GM21576 (cell line): ENCODE results near the gene LRRC1.

Source experiments
- ATAC-seq: cut with Tn5 transposase; IDR thresholded peaks from one replicate; pipeline ENCODE4 v1.9.1; 2021; ENCODE audit warnings: mild to moderate bottlenecking, moderate library complexity; ENCODE audit not compliant: unreplicated experiment

The LRRC1 gene

DNA sequence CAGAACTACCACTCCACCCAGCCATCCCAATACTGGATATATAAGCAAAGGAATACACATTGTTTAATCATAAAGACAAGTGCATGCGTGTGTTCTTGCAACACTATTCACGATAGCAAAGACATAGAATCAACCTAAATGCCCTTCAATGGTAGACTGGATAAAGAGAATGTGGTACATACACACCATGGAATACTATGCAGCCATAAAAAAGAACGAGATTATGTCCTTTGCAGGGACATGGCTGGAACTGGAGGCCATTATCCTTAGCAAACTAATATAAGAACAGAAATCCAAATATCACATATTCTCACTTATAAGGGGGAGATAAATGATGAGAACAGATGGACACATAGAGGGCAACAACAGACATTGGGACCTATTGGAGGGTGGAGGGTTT, 156.6 kb downstream of the LRRC1 start:
- ATAC-seq: no peak

DNA sequence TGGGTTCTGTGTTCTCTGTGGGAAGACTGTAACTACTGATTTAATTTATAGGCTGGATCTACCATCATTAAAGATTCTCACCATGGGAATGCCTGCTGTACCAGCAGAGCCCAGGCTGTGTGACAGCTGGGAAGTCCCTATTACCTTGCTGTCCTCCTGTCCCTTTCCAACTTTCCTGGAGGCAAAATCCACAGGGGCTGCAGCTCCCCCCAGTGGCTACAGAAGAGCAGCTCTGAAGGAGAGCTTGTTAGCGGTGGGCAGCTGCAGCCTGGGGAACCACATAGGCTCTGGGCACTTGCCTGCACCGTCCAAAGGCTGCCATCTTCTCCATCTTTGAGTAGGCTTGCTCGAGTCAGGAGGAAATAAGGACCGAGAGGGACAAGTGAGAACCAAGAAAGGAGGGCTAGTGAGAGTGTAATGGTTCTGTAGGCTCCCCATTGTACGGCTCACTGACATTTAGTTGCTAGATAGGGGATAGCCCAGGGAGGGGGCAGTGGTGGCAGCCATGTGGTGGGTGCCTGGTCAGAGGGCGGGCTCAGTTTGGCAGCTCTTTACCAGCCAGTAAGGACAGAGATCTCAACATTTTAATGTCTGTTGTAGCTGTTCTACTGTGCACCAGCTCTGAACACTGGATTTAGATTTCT, 161.4 kb downstream of the LRRC1 start:
- no peak for ATAC-seq

DNA sequence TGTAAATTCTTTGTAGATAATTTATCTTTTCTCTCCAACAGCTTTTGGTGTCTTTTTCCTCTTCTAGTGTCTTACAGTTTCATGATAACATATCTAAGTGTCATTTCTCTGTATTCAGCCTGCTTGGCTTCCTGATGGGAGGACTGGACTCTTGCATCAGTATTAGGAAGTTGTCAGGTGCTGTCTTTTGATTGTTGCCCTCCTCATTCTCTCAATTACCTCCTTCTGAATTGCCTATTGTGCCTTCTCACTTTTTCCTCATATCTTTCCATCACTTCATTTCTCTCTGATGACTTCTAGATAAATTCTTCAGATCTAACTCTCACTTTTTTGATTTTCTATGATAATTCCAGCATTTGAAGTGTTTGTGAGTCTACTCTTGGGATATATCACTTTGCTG, 162.0 kb downstream of the LRRC1 start:
- no peak for ATAC-seq

DNA sequence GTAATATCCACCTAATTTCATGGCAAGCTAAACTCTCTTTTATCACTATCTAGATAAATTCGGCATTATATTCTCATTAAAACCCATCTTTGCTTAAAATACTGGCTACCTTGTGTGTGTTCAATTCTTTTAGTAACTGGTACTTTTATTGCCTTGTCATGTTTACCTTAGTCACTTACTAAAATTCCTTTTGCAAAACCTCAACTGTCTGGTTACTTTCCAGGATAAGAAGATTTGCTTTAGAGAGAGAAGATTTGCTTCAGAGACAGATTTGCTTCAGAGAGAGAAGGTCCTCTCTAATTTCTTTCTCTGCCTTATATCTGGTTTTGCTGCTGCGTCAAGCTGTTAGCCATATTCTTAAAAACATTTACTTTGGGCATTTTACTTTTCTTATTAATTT, 164.9 kb downstream of the LRRC1 start:
- ATAC-seq: no peak

DNA sequence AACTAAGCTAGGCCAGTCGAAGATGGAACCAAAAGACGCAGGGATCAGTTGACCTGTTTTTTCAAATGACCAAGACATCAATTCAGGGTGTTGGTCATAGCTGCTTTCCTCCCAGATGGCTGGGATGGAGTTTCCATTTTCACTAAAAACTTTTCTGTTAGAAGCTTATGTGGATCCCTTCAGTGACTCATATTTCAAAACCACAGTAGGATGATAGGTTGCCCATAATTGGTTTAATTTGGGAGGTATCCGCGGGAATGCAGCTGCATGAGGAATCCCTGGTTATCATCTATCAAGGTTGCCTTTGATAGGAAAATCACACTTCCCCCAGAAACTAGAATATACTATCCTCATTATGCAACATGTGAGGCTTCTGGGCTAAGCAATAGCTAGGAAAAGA, 165.5 kb downstream of the LRRC1 start:
- ATAC-seq: no peak

DNA sequence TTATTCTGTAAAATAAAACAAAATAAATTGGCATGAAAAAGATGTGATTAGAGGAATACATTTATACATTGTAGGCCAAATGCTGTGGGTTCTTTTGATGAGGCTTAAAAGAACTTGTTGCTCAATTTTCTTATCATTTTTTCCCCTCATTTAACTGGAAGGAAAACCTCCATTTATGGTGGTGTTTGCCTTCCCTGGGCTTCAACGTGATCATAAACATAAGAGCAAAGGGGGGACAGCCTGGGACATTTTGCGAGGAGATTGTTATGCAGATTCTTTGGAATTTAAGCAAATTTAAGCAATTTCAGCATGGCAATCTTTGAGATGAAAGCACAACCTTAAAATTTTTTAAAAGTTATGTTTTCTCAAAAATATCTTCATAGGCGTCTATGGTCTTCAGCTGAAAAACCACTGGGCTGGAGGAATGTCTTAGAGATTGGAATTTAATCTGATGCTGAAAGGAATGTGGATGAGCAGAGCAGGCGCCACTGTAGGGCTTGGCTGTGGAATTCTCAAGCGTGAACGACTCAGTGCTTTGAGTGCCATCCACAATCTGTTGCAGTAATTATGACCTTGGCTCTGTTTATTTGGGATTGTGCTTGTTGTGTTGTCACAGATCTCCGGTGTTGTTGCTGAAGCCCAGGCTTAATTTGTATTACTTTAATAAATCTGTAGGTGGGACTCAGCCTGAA, 167.0 kb downstream of the LRRC1 start:
- ATAC-seq: no peak

DNA sequence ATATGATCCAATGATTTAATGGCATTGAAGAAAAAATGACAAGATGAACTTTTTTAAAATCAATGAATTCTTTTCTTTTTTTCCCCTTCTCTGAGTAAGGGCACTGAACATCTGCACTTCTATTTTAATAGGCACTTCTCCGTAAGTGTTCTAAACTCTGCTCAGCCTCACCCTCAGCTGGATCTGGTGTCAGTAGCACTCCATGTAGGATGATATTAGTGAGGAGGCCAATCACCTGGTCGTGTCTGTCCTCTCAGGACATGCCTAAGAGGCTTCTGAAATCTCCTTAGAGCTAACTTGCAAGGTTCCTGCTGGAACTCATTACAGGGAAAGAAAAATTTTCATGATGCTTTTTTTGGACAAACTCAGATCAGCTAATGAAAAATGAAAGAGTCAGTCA, 167.8 kb downstream of the LRRC1 start:
- no peak for ATAC-seq

DNA sequence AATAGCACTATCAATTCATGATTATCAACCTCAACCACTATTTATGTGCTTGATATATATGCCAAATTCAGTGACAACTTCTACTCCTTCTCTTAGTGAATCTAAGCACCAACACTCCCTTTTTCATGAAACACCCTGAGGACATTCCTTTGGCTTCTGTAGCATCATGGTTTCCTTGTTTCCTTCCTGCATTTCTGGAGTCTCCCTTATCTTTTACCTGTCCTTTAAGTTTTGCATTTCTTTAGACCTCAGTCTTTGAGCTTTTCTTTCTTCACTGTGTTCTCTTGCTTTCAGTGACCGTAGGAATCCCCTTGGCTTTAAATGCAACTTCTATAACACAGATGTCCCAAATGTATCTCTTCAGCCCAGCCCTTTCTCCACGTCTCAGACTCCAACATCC, 172.6 kb downstream of the LRRC1 start:
- no peak for ATAC-seq
